Uterus (tissue), 4 donors: ENCODE results near the gene PDCD7. TPM values are rescaled to one million over a fixed set of nuclear protein-coding genes. Genes with fewer than 3 reads are reported as not detected.

Experiments used
- DNase-seq, 2 donors: peaks; one replicate each; pipeline ENCODE4 v3.0.0-alpha.2; 2019 to 2020
- H3K27ac ChIP-seq, 2 donors: fragments of 200-600 bp; sonication (generic); 1 replicate in 1 of 2; 2 replicates in 1 of 2; pipeline ENCODE4 v1.5.1; 2016 to 2018
- H3K27me3 ChIP-seq, 2 donors: fragments of 200-600 bp; sonication (generic); one replicate each; pipeline ENCODE4 v1.5.1; 2018 to 2019; ENCODE audit warnings: control low read depth in 1 of 2
- H3K36me3 ChIP-seq, 2 donors: fragments of 200-600 bp; sonication (generic); one replicate each; pipeline ENCODE4 v1.5.1; 2019; ENCODE audit warnings: control low read depth in 1 of 2
- H3K4me1 ChIP-seq, 2 donors: fragments of 200-600 bp; sonication (generic); one replicate each; pipeline ENCODE4 v1.5.1; 2018 to 2019; ENCODE audit warnings: control low read depth in 1 of 2
- H3K4me3 ChIP-seq, 2 donors: fragments of 200-600 bp; sonication (generic); 1 replicate in 1 of 2; 2 replicates in 1 of 2; pipeline ENCODE4 v1.5.1; 2018 to 2019; ENCODE audit warnings: mild to moderate bottlenecking in 1 of 2
- H3K9me3 ChIP-seq, 2 donors: fragments of 200-600 bp; sonication (generic); one replicate each; pipeline ENCODE4 v1.5.1; 2019; ENCODE audit warnings: control low read depth in 1 of 2
- POLR2A ChIP-seq, 2 donors: fragments of 450-650 bp; IDR thresholded peaks; one replicate each; pipeline ENCODE4 v1.6.1; 2016; ENCODE audit warnings: antibody characterized with exemption in 2 of 2, mild to moderate bottlenecking in 1 of 2, moderate library complexity in 1 of 2
- intact Hi-C: fragments of 100-400 bp; cut with DNase I; formaldehyde crosslinking; loops from one replicate; pipeline ENCODE4 v1.15.1; 2023; ENCODE audit warnings: low total_unique reads
- total RNA-seq, 4 donors: library from RNA; depleted of rRNA in 3 of 4; stranded (reverse); fragments of >200 nt in 3 of 4; gene quantifications; one replicate each; pipeline versions ENCODE4 v1.1.0 to v1.2.4, GENCODE V29; 2014 to 2023
- TF ChIP-seq, protein P1 (sequence below), 4 experiments: fragments of 200-600 bp in 2 of 4; fragments of 450-650 bp in 2 of 4; sonication (generic) in 2 of 4; IDR thresholded peaks; one replicate each; pipeline ENCODE4 v1.5.1; 2016 to 2019; ENCODE audit warnings: antibody characterized with exemption in 4 of 4, mild to moderate bottlenecking in 2 of 4, moderate library complexity in 1 of 4
- donor health status: DM: yes; HTN: yes; CAD: no.

The PDCD7 gene
- total RNA-seq, 4 donors from 2014 or later, result 14.7 to 34.5 (median 26.6) TPM

- peaks cover 10 to 21% of the 10 kb centered on the region in 2 donors for H3K4me1 ChIP-seq
- H3K36me3 ChIP-seq, result no peaks in the 10 kb centered on the region
- peak overlapping the region; percentile 72 to 74 for H3K27ac ChIP-seq
- DNase-seq, result no peak
- no peaks in the 10 kb centered on the region for H3K27me3 ChIP-seq
- H3K9me3 ChIP-seq, result no peaks in the 10 kb centered on the region
- intact Hi-C loops, result loop anchor here (10.0 kb wide), 1 partner anchor 48 kb away; no protein-coding TSS in a partner anchor
- TF ChIP-seq POLR2A (IDR thresholded peaks at IDR 0.05), result peak in 1 of 2 donors; percentile 15
- TF ChIP-seq, protein P1, sequence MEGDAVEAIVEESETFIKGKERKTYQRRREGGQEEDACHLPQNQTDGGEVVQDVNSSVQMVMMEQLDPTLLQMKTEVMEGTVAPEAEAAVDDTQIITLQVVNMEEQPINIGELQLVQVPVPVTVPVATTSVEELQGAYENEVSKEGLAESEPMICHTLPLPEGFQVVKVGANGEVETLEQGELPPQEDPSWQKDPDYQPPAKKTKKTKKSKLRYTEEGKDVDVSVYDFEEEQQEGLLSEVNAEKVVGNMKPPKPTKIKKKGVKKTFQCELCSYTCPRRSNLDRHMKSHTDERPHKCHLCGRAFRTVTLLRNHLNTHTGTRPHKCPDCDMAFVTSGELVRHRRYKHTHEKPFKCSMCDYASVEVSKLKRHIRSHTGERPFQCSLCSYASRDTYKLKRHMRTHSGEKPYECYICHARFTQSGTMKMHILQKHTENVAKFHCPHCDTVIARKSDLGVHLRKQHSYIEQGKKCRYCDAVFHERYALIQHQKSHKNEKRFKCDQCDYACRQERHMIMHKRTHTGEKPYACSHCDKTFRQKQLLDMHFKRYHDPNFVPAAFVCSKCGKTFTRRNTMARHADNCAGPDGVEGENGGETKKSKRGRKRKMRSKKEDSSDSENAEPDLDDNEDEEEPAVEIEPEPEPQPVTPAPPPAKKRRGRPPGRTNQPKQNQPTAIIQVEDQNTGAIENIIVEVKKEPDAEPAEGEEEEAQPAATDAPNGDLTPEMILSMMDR (IDR thresholded peaks at IDR 0.05), result no peak
- H3K4me3 ChIP-seq, result no peak overlapping the region
These were observed 51.2 kb downstream of the PDCD7 start for GRCh38 chr15:65082303-65082953.

DNA sequence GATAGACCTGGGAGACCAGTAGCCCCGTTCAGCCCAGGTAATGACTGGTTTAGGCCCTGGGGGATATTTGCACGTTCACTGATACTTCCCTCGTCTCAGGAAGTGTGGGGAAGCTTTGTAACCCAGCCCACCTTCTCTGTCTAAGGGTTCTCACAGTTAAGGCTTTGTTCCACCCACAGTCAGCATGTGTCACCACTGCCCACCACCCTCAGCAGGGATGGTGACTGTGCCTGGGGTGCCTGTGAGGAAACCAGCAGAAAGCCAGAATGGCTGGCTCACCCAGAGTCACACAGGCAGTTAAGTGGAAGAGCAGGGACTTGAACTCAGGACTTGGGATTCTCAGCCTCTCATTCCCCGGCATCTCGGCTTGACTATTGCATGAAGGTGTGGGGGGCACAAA, 51.9 kb downstream of the PDCD7 start:
- Histone ChIP-seq H3K27me3 (no peaks in the 10 kb centered on the region), H3K27ac (peak overlapping the region; percentile 72 to 74), H3K4me3 (no peak overlapping the region), H3K4me1 (peaks cover 6 to 21% of the 10 kb centered on the region in 2 donors), H3K36me3 (no peaks in the 10 kb centered on the region), H3K9me3 (no peaks in the 10 kb centered on the region)
- intact Hi-C loops, result loop anchor here (10.0 kb wide), 1 partner anchor 47 kb away; no protein-coding TSS in a partner anchor
- DNase-seq, result no peak
- TF ChIP-seq, protein P1 (IDR thresholded peaks at IDR 0.05), result no peak
- TF ChIP-seq POLR2A (IDR thresholded peaks at IDR 0.05), result no peak

DNA sequence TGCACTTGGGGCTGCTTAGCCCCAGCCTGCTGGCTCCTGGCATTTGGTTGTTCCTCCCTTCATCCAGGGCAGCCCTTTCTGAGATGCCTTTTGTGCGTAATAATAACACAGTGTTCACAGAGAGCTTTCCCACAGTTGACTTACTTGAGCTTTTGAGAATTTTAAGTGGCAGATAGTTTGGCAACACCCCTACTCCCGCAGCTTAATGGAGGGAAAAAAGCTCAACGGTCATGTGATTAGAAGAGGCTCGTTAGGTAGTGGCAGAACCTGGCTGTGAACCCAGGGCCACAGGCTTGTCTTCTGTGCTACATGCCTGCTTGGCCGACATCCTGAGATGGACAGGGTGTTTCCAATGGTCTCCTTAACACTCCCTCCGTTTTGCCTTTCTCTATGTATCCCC, 52.3 kb downstream of the PDCD7 start:
- Histone ChIP-seq H3K4me3 (no peak overlapping the region), H3K9me3 (no peaks in the 10 kb centered on the region), H3K27me3 (no peaks in the 10 kb centered on the region), H3K4me1 (peaks cover 6 to 25% of the 10 kb centered on the region in 2 donors), H3K36me3 (no peaks in the 10 kb centered on the region), H3K27ac (peak overlapping the region; percentile 72 to 74)
- intact Hi-C loops, result loop anchor here (10.0 kb wide), 1 partner anchor 46 kb away; no protein-coding TSS in a partner anchor
- TF ChIP-seq, protein P1 (IDR thresholded peaks at IDR 0.05), result no peak
- TF ChIP-seq POLR2A (IDR thresholded peaks at IDR 0.05), result no peak
- DNase-seq, result no peak

DNA sequence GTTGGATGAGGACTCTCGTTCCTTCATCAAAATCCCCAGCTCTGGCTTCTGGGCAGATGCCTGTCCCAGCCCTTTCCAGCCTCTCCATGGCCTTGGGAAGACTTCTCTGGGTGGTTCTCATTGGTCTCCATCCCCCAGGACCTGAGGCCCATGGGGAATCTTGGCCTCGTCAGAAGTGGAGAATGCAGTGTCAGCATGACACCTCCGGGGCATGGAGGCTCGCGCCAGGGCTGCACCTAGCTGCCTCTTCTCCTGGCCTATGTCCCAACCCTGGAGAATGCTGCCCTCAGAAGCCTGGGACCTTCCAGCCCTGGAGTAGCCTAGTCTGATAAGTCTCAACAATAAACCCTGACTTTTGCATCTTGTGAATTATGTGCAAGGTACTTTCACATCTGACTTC, 54.0 kb downstream of the PDCD7 start:
- no peaks in the 10 kb centered on the region for H3K27me3 ChIP-seq
- H3K27ac ChIP-seq, result no peak overlapping the region
- H3K9me3 ChIP-seq, result no peaks in the 10 kb centered on the region
- peaks cover 6 to 25% of the 10 kb centered on the region in 2 donors for H3K4me1 ChIP-seq
- H3K4me3 ChIP-seq, result no peak overlapping the region
- intact Hi-C loops, result no loop called here
- no peaks in the 10 kb centered on the region for H3K36me3 ChIP-seq
- TF ChIP-seq, protein P1 (IDR thresholded peaks at IDR 0.05), result no peak
- no peak for TF ChIP-seq POLR2A (IDR thresholded peaks at IDR 0.05)
- DNase-seq, result no peak

- Histone ChIP-seq H3K4me1 (peaks cover 6 to 23% of the 10 kb centered on the region in 2 donors), H3K9me3 (no peaks in the 10 kb centered on the region), H3K27ac (no peak overlapping the region), H3K27me3 (no peaks in the 10 kb centered on the region), H3K36me3 (no peaks in the 10 kb centered on the region), H3K4me3 (no peak overlapping the region)
- no peak for TF ChIP-seq POLR2A (IDR thresholded peaks at IDR 0.05)
- TF ChIP-seq, protein P1 (IDR thresholded peaks at IDR 0.05), result peak; percentile 65 to 84 (median 78)
- peak; percentile 79 to 80 for DNase-seq
- intact Hi-C loops, result no loop called here
These were observed 55.6 kb downstream of the PDCD7 start for GRCh38 chr15:65077981-65078352.
